Activated naive CD8-positive, alpha-beta T cell treated with anti-CD3 and anti-CD28 coated beads, Interleukin-2, amount 50 U/mL, for 24 hours (primary cell): Measurements from ENCODE around the gene DAZ3.
"Not testable (repeated sequence)": the region's sequence is repeated elsewhere in the genome, so short reads cannot be mapped to it uniquely, and the experiment has no call there.

Source experiments
- ATAC-seq: fragments of 150-1000 bp; cut with Tn5 transposase; one replicate; pipeline ENCODE4 v1.10.0; 2021
- DNase-seq: peaks from one replicate; pipeline ENCODE4 v3.0.0; 2021
- H3K27ac Mint-ChIP-seq: one replicate; pipeline ENCODE4 v1.8.0; 2021; ENCODE audit warnings: mild to moderate bottlenecking, mixed read lengths
- H3K27me3 Mint-ChIP-seq: one replicate; pipeline ENCODE4 v1.8.0; 2021; ENCODE audit warnings: mixed read lengths
- H3K36me3 Mint-ChIP-seq: one replicate; pipeline ENCODE4 v1.8.0; 2021; ENCODE audit warnings: low read depth, mixed read lengths
- H3K4me1 Mint-ChIP-seq: one replicate; pipeline ENCODE4 v1.8.0; 2021; ENCODE audit warnings: mixed read lengths
- H3K4me3 Mint-ChIP-seq: one replicate; pipeline ENCODE4 v1.8.0; 2021; ENCODE audit warnings: mild to moderate bottlenecking, moderate library complexity, mixed read lengths
- H3K9me3 Mint-ChIP-seq: one replicate; pipeline ENCODE4 v1.8.0; 2021; ENCODE audit warnings: mixed read lengths

DAZ3 gene, protein sequence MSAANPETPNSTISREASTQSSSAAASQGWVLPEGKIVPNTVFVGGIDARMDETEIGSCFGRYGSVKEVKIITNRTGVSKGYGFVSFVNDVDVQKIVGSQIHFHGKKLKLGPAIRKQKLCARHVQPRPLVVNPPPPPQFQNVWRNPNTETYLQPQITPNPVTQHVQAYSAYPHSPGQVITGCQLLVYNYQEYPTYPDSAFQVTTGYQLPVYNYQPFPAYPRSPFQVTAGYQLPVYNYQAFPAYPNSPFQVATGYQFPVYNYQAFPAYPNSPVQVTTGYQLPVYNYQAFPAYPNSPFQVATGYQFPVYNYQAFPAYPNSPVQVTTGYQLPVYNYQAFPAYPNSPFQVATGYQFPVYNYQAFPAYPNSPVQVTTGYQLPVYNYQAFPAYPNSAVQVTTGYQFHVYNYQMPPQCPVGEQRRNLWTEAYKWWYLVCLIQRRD

DNA sequence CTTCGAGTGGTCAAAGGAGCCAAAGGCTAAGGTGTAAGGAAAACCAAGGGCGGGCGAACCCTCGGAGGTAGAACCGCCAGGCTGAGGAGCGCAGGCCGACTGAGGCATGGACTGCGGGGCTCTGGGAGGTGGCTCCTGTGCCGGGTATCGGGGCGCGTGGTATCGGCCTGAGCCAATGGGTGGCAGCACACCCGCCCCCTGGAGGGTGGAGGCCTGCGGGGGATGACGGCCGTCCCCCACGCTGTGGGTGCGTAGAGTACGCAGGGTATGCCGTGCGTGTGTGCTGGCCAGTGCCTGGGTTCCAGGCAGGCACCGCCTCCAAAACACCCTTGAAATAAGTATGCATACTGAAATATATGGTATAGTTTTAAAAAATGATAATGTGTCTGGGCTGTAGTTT is at the start of gene DAZ3:
DAZ3 (minus strand) TSS at position 101 of the 400 bp plus-strand sequence. CDS start 208 bp downstream, outside the sequence.
- not testable (repeated sequence) for H3K36me3 Mint-ChIP-seq, H3K27me3 Mint-ChIP-seq, H3K27ac Mint-ChIP-seq, H3K4me1 Mint-ChIP-seq, H3K4me3 Mint-ChIP-seq, H3K9me3 Mint-ChIP-seq, DNase-seq, ATAC-seq

DNA sequence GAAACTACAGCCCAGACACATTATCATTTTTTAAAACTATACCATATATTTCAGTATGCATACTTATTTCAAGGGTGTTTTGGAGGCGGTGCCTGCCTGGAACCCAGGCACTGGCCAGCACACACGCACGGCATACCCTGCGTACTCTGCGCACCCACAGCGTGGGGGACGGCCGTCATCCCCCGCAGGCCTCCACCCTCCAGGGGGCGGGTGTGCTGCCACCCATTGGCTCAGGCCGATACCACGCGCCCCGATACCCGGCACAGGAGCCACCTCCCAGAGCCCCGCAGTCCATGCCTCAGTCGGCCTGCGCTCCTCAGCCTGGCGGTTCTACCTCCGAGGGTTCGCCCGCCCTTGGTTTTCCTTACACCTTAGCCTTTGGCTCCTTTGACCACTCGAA is 20.4 kb upstream of the DAZ3 start, which contains the start of gene DAZ4:
DAZ4 (plus strand) TSS at position 301 of the 400 bp plus-strand sequence. CDS start 208 bp downstream, outside the sequence.
- H3K4me1 Mint-ChIP-seq, DNase-seq, H3K27ac Mint-ChIP-seq, H3K36me3 Mint-ChIP-seq, H3K4me3 Mint-ChIP-seq, ATAC-seq, H3K9me3 Mint-ChIP-seq, H3K27me3 Mint-ChIP-seq: not testable (repeated sequence)

DNA sequence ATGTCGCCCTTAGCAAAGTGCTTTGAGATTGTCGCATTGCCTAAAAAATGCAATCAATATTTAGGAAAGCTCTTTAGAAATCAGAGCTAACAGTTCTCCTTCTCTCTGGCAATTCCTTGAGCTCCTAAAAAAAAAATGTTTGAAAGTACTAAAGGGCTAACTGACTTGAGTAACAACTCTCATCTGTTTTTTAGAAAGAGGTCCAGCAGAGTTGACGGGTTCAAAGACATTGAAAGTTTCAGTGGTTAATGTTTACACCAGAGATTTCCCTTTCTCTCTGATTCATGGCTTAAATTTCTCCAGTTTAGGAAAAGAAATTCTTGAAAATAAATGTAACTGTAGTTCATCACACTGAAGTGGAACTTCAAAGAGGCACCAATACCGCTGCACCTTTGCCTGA is 11.9 kb upstream of the DAZ3 start:
- H3K4me3 Mint-ChIP-seq, H3K36me3 Mint-ChIP-seq, H3K27ac Mint-ChIP-seq, ATAC-seq, H3K9me3 Mint-ChIP-seq, H3K4me1 Mint-ChIP-seq, DNase-seq, H3K27me3 Mint-ChIP-seq: not testable (repeated sequence)

DNA sequence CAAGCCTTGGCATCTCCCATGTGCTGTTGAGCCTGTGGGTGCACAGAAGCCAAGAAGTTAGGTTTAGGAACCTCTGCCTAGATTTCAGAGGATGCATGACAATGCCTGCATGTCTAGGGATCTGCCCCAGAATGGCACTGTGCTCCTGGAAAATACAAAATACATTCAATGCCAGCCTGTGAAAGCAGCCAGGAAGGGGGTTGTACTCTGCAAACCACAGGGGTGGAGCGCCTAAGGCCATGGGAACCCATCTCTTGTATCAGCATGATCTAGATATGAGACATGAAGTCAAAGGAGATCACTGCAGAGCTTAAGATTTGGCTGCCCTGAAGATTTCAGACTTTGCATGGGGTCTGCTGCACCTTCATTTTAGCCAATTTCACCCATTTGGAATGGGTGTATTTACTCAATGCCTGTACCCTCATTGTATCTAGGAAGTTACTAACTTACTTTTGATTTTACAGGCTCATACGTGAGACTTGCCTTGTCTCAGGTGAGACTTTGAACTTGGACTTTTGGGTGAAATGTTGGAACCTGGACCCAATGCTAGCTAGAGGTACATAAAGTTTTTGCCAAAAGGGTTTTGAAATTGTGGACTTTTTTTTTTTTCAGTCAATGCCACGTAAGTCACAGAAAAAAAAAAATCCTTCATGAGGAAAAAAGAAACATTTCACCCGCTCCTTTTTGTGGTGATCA is 11.1 kb upstream of the DAZ3 start:
- H3K9me3 Mint-ChIP-seq, H3K27ac Mint-ChIP-seq, DNase-seq, H3K4me3 Mint-ChIP-seq, H3K27me3 Mint-ChIP-seq, ATAC-seq, H3K4me1 Mint-ChIP-seq, H3K36me3 Mint-ChIP-seq: not testable (repeated sequence)

DNA sequence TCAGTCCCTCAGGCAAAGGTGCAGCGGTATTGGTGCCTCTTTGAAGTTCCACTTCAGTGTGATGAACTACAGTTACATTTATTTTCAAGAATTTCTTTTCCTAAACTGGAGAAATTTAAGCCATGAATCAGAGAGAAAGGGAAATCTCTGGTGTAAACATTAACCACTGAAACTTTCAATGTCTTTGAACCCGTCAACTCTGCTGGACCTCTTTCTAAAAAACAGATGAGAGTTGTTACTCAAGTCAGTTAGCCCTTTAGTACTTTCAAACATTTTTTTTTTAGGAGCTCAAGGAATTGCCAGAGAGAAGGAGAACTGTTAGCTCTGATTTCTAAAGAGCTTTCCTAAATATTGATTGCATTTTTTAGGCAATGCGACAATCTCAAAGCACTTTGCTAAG is 8.6 kb upstream of the DAZ3 start:
- H3K4me1 Mint-ChIP-seq, H3K27me3 Mint-ChIP-seq, DNase-seq, ATAC-seq, H3K27ac Mint-ChIP-seq, H3K4me3 Mint-ChIP-seq, H3K9me3 Mint-ChIP-seq, H3K36me3 Mint-ChIP-seq: not testable (repeated sequence)
